Stimulated activated CD4-positive, alpha-beta T cell treated with anti-CD3 and anti-CD28 coated beads, Interleukin-4, amount 100 ng/mL, for 24 hours (primary cell): ENCODE measurements around the gene TTC7B.

Experiments used
- DNase-seq: peaks from one replicate; pipeline ENCODE4 v3.0.0-alpha.2; 2020

TTC7B gene

DNA sequence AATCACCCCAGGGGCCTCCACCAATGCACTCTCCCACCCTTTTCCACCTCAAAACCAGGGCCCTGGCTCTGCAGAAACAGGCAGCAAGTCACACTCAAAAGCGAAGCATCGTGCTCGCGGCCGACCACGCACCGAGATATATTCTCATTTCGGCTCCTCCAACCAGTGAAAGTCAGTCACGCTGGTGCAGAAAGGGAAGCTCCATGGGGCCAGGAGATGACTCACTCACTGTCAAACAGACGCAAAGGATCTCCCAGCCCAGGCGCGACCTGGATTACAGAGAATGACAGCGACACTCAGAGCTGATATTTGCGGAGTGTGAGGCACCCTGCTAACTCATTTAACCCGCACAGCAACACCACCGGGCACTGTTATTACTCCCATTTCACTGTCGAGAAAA, 245.8 kb downstream of the TTC7B start:
- no peak for DNase-seq

- DNase-seq: no peak
Observed at GRCh38 chr14:90569606-90570387, 246.4 kb downstream of the TTC7B start.

- DNase-seq: no peak
Observed at GRCh38 chr14:90569201-90569600, 247.0 kb downstream of the TTC7B start.

- no peak for DNase-seq
Observed at GRCh38 chr14:90568405-90568804, 247.8 kb downstream of the TTC7B start.

DNA sequence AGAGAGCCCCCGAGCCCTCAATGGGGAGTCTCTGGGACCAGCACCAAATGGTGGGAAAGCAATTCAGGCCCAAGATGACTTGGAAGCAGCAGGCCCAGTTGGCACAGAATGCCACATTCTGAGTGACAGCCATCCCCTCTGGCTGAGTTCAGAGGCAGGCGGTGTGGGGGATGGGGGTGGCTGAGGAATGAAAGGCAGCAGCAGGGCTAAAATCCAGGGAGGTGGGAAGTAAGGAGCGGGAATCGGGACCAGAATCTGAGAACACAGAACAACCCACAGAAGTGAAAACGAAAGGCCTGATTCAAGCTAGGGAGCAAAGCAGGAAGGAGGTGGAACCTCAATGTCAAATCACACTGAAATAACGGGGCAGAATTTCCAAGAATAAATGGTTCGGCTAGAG, 248.2 kb downstream of the TTC7B start:
- no peak for DNase-seq

- no peak for DNase-seq
Observed at GRCh38 chr14:90567191-90567590, 249.0 kb downstream of the TTC7B start.

- DNase-seq: no peak
Observed at GRCh38 chr14:90566481-90566880, 249.7 kb downstream of the TTC7B start.

DNA sequence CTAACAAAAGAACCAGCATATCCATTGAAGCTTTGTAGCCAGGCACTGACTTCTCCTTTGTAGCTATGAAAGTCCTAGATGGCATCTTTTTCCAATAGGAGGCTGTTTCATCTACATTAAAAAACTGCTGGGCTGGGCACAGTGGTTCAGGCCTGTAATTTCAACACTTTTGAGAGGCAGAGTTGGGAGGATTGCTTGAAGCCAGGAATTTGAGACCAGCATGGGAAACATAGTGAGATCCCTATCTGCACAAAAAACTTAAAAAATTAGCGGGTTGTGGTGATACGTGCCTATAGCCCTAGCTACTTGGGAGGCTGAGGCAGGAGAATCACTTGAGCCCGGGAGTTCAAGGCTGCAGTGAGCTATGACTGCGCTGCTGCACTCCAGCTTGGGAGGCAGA, 251.7 kb downstream of the TTC7B start:
- no peak for DNase-seq

- DNase-seq: no peak
Observed at GRCh38 chr14:90562652-90563051, 253.6 kb downstream of the TTC7B start.

DNA sequence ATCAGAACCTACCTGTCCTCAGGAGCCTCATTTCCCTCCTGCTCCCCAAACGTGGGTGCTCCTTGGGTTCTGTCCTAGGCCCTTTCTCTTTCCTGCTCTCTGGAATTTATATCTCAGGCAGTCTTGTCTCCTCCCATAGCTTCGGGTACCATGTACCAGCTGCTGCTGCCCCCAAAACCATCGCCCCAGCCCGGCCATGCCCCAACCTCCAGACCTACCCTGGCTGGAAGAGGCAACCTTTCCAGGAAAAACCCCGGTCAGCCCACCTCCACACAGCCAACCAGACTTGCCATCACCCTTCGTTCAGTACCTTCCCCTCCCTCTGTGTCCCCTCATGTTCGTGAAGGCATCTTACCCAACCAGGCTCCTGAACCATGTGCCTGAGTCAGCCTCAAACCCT, 254.3 kb downstream of the TTC7B start:
- DNase-seq: no peak

DNA sequence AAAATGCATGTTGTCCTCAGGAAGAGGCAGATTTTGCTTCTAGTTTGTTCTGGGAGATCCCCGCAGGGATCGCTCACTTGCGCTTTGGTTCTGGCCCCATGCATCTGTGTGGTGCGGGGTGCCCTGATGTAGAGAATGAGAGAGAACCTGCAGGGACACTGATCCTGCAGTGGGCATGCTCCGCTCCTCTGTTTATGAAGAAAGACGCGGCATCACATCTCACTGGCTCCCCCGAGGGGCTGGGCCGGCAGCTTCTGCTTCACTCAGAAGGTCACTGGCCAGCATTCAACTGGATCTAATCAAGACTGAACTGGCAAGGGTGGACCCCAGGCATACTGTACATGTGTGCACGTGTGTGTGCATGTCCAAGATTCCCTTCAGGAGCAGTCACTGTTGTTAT, 255.2 kb downstream of the TTC7B start:
- DNase-seq: no peak

- no peak for DNase-seq
Observed at GRCh38 chr14:90560558-90560957, 255.7 kb downstream of the TTC7B start.

DNA sequence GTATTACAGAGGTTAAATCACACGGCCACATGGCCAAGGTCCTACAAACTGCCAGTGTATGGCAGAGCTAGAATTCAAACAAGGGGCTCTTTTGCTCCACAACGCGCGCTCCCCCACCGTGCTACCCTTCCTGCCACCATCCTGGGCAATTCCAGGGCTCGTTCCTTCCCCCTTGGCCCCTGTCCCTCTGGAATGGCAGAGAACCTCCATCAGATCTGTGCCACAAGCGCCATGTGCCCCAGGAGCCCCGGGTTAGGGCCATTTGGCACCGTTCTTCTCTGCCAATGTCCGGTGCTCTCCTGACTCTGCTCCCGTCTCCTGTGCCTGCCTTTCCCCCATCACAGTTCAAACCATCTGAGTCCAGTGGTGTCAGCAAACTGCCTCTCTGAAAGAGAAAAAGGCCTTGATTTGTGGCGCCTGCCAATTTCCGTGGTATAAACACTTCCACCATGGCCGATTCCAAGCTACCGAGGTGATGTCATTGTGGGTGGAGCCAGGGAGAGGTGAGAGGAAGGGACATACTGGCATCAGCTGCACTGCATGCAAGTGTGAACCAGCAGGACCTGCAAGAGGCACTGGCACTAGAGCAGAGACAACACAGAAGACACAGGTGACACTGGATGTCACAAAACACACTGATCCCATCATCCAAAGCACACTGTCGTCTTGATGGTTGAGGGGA, 256.3 kb downstream of the TTC7B start:
- DNase-seq: no peak

DNA sequence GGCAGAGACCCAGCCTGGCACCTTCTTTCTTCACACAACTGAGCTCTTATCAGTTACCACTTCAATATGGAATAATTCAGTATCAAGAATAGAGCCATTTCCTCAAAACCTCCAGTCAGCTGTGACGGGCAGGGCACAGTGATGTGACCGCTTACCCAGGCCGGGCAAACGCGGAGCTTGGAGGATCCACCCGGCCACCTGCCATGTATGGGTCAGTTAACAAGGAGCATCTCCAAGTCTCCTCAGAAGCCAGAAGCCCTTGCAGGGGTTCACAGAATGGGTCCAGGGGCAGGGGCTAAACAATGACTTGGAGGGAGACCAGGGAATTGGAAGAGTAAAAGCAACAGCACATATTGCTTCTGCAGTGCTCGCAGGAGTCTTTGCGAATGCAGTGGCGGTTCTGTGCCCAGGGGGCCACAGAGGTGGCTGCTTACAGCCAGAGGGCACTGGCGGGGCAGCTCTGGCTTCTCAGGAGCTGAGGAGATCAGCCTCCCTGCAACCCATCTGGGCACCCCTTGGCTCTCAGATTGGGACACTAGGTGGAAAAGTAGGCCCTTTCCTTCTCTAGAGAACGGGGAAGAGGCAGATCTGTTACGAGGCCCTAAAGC, 257.1 kb downstream of the TTC7B start:
- no peak for DNase-seq

DNA sequence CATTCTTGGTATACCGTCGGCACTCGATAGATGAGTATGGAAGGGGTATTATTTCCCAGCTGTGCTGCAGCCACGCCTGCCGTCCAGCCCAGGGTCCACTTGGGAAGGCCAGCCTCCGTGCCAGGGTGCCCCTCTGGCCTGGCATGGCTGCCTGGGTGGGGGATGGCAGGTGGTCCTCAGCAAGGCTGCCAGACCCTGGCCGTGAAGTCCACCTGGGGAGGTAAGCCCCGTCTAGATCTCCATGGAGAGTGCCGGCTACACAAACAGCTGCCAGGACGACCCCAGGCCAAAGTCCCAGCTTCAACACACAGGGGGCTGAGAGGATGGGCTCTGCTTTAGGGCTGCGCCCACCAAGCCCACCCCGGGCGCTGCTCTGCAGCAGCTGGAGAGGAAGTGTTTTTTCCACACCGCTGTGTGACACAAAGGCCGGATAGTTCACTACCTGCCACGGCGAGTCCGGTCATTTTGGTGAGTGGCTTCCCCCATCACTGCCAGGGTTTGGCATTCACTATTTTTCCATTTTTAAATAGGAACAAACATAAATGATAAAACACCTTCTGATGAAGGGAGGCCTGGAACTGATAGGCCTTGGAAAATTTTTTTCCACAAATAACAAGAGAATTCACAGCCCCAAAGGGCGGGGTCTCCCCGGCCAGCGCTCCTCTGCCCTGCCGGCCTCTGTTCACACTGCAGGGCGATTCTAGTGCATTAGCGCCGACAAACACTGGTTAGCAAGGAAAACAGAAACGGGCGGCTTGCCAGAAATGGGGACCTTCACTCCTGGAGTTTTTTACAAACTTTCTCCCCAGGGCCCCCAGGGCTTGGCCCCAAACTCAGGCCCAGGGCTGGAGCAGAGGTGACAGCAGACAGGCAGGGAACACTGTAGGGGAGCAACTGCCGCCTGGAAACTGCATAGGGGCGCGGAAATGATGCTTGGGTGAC, 257.9 kb downstream of the TTC7B start:
- no peak for DNase-seq

DNA sequence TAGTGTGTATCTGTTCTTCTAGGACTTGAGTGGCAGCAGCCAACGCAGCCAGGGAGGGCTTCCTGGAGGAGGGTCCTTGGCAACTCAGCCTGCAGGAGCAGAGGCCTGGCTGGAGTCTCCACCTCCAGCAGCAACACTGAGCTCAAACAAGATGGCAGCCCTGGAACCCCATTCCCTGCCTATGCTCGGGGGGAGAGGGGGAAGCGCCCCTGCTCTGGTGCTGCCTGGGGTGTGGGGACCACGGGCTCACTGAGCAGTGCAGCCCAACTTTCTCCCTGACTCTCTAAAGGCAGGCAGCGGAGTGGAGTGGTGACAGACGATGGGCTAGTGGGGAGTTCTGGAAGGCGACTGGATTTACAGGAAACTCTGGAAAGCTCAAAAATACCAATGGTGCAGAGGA, 258.7 kb downstream of the TTC7B start:
- no peak for DNase-seq

GRCh38 chr14:90556666-90557450, 259.4 kb downstream of the TTC7B start:
- no peak for DNase-seq

GRCh38 chr14:90556012-90556477, 260.2 kb downstream of the TTC7B start:
- DNase-seq: no peak

GRCh38 chr14:90555126-90556011, 260.9 kb downstream of the TTC7B start:
- no peak for DNase-seq

DNA sequence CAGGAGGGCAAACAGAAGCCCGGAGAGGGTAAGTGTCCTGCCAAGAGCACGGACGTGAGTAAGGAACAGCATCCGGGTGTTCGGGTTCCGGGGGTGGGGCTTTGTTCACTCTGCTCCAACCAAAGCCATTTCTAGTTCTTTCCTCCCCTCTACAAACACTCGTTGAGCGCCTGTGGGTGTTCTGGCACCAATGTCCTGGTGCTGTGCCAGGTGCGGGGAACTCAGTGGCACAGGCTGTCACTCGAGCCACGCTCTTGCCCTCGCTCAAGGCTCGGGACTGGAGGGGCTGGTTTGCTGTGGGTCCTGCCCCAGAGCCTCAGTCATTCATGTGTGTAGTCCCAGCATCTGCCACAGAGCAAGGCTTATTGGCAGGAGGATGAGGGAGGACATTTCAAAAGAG, 261.9 kb downstream of the TTC7B start:
- no peak for DNase-seq

GRCh38 chr14:90553921-90554336, 262.3 kb downstream of the TTC7B start:
- no peak for DNase-seq
